GM19467 (cell line): ENCODE measurements around the gene MARCHF7.

Experiments
- ATAC-seq: cut with Tn5 transposase; IDR thresholded peaks from one replicate; pipeline ENCODE4 v1.9.1; 2021; ENCODE audit warnings: mild to moderate bottlenecking, moderate library complexity; ENCODE audit not compliant: unreplicated experiment

MARCHF7 gene

GRCh38 chr2:159759577-159759976, 47.3 kb downstream of the MARCHF7 start:
- ATAC-seq: no peak

GRCh38 chr2:159760326-159760725, 48.0 kb downstream of the MARCHF7 start:
- no peak for ATAC-seq

GRCh38 chr2:159762075-159762474, 49.8 kb downstream of the MARCHF7 start:
- no peak for ATAC-seq
